Measurements from ENCODE around the gene C12orf76. TPM values are rescaled to one million over a fixed set of nuclear protein-coding genes. Genes with fewer than 3 reads are reported as not detected.

C12orf76 gene
- total and polyA plus RNA-seq, 2 of the 13 experiments (the other 11 are each of a cell fraction or from before 2014, with no cell fraction given), result 15.8 to 38.4 TPM

DNA sequence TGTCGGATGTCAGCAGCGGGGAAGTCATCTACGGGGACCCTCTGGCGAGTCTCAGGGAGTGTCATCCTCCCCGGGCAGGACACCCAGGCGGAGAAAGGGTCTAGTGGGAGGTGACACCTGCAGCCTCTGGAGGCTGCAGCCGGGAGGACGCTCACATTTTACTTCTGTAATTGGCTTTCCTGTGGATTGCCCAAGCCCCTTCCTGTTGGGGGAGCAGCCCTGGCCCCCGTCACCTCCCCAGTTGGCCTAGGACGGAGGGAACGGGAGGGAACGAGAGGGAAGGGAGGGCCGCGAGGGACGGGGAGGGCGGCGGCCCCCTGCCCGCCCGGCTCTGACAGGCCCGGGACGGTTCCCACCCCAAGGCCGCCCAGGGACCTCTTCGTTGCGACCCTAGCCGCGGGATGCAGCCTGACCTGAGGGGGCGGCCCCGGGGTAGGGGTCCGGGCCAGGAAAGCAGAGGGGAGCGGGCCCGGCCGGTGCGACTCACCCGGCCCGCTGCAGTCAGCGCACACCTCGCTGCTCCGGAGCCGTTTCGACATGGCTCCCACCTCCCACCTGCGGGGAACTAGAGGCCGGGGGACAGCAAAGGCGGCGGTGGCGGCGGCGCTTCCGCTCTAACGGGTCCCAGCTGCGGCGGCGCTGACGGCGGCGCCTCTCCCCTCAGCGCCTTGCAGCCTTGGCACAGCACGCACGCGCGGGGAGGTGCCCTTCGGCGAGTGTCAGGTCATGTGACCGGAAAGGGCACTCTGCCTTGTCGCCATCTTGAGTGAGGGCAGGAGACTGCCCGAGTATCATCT lies 52.4 kb downstream of the C12orf76 start, which contains the start of gene GIT2 (continued):
- TF ChIP-seq ZNF180 (CRISPR knock-in tag; IDR thresholded peaks at IDR 0.05; ENCODE audit: borderline replicate concordance, low read depth) (no peak), ZNF282 (IDR thresholded peaks at IDR 0.05; ENCODE audit: partially characterized antibody) (no peak), GABPA (IDR thresholded peaks at IDR 0.05; ENCODE audit: low read depth, low read length) (peak; percentile 63), GABPA (CRISPR knock-in tag; IDR thresholded peaks at IDR 0.05; ENCODE audit: low read depth) (peak; percentile 89), ZNF724P (CRISPR knock-in tag; IDR thresholded peaks at IDR 0.05; ENCODE audit: borderline replicate concordance) (no peak), GATAD2A (CRISPR knock-in tag; IDR thresholded peaks at IDR 0.05) (0 out of 2 replicates have a peak, but pooled peaks have one; percentile 11), ZFX (CRISPR knock-in tag; IDR thresholded peaks at IDR 0.05; ENCODE audit: low read depth) (peak; percentile 87), CC2D1A (CRISPR knock-in tag; IDR thresholded peaks at IDR 0.05) (no peak), BORCS8-MEF2B (CRISPR knock-in tag; IDR thresholded peaks at IDR 0.05) (peak; percentile 72), ZNF652 (CRISPR knock-in tag; IDR thresholded peaks at IDR 0.05; ENCODE audit: borderline replicate concordance, low read depth) (no peak), POLR2AphosphoS5 (IDR thresholded peaks at IDR 0.05; ENCODE audit: low read depth, low read length) (peak; percentile 73), SMAD9 (CRISPR knock-in tag; IDR thresholded peaks at IDR 0.05) (no peak), ZNF251 (CRISPR knock-in tag; IDR thresholded peaks at IDR 0.05) (no peak), NPAS2 (CRISPR knock-in tag; IDR thresholded peaks at IDR 0.05; ENCODE audit: borderline replicate concordance) (no peak)
- TF ChIP-seq, protein P1, sequence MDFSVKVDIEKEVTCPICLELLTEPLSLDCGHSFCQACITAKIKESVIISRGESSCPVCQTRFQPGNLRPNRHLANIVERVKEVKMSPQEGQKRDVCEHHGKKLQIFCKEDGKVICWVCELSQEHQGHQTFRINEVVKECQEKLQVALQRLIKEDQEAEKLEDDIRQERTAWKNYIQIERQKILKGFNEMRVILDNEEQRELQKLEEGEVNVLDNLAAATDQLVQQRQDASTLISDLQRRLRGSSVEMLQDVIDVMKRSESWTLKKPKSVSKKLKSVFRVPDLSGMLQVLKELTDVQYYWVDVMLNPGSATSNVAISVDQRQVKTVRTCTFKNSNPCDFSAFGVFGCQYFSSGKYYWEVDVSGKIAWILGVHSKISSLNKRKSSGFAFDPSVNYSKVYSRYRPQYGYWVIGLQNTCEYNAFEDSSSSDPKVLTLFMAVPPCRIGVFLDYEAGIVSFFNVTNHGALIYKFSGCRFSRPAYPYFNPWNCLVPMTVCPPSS (IDR thresholded peaks at IDR 0.05), result no peak
- TF ChIP-seq, protein P2, sequence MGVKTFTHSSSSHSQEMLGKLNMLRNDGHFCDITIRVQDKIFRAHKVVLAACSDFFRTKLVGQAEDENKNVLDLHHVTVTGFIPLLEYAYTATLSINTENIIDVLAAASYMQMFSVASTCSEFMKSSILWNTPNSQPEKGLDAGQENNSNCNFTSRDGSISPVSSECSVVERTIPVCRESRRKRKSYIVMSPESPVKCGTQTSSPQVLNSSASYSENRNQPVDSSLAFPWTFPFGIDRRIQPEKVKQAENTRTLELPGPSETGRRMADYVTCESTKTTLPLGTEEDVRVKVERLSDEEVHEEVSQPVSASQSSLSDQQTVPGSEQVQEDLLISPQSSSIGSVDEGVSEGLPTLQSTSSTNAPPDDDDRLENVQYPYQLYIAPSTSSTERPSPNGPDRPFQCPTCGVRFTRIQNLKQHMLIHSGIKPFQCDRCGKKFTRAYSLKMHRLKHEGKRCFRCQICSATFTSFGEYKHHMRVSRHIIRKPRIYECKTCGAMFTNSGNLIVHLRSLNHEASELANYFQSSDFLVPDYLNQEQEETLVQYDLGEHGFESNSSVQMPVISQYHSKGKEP (CRISPR knock-in tag; IDR thresholded peaks at IDR 0.05), result no peak
- TF ChIP-seq, protein P3, sequence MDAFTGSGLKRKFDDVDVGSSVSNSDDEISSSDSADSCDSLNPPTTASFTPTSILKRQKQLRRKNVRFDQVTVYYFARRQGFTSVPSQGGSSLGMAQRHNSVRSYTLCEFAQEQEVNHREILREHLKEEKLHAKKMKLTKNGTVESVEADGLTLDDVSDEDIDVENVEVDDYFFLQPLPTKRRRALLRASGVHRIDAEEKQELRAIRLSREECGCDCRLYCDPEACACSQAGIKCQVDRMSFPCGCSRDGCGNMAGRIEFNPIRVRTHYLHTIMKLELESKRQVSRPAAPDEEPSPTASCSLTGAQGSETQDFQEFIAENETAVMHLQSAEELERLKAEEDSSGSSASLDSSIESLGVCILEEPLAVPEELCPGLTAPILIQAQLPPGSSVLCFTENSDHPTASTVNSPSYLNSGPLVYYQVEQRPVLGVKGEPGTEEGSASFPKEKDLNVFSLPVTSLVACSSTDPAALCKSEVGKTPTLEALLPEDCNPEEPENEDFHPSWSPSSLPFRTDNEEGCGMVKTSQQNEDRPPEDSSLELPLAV (CRISPR knock-in tag; conservative IDR thresholded peaks at IDR 0.05; ENCODE audit: low read depth), result no peak
- TF ChIP-seq, protein P4, sequence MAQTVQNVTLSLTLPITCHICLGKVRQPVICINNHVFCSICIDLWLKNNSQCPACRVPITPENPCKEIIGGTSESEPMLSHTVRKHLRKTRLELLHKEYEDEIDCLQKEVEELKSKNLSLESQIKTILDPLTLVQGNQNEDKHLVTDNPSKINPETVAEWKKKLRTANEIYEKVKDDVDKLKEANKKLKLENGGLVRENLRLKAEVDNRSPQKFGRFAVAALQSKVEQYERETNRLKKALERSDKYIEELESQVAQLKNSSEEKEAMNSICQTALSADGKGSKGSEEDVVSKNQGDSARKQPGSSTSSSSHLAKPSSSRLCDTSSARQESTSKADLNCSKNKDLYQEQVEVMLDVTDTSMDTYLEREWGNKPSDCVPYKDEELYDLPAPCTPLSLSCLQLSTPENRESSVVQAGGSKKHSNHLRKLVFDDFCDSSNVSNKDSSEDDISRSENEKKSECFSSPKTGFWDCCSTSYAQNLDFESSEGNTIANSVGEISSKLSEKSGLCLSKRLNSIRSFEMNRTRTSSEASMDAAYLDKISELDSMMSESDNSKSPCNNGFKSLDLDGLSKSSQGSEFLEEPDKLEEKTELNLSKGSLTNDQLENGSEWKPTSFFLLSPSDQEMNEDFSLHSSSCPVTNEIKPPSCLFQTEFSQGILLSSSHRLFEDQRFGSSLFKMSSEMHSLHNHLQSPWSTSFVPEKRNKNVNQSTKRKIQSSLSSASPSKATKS (CRISPR knock-in tag; IDR thresholded peaks at IDR 0.05), result no peak
- TF ChIP-seq, protein P5, sequence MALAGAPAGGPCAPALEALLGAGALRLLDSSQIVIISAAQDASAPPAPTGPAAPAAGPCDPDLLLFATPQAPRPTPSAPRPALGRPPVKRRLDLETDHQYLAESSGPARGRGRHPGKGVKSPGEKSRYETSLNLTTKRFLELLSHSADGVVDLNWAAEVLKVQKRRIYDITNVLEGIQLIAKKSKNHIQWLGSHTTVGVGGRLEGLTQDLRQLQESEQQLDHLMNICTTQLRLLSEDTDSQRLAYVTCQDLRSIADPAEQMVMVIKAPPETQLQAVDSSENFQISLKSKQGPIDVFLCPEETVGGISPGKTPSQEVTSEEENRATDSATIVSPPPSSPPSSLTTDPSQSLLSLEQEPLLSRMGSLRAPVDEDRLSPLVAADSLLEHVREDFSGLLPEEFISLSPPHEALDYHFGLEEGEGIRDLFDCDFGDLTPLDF (CRISPR knock-in tag; IDR thresholded peaks at IDR 0.05), result no peak
- TF ChIP-seq, protein P6, sequence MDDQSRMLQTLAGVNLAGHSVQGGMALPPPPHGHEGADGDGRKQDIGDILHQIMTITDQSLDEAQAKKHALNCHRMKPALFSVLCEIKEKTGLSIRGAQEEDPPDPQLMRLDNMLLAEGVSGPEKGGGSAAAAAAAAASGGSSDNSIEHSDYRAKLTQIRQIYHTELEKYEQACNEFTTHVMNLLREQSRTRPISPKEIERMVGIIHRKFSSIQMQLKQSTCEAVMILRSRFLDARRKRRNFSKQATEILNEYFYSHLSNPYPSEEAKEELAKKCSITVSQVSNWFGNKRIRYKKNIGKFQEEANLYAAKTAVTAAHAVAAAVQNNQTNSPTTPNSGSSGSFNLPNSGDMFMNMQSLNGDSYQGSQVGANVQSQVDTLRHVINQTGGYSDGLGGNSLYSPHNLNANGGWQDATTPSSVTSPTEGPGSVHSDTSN (CRISPR knock-in tag; IDR thresholded peaks at IDR 0.05; ENCODE audit: borderline replicate concordance), result no peak

All from HepG2 (cell line).